Measurements from ENCODE around the gene TRIM7.

DNA sequence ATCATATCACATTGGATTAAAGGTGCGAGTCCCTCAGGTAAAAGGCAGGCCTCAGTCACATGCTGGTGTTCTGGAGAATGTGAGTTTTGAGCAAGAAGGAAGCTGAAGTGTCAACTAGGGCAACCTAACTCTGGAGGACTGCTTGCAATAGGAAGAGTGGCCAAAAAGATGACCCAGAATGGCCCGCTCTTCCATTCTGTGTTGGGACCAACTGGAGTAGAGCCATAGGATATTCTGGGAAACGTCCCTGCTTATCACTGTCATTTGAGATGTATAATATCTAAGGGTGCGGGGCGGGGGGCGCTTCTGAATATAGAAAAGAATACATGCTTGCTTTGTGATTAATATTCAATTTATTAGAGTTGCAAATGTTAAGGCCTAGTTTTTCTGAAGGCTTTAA, 7.1 kb upstream of the TRIM7 start:
- TF ChIP-seq EZH2 (IDR thresholded peaks at IDR 0.05; ENCODE audit: borderline replicate concordance, insufficient read depth, low read length, poor library complexity, severe bottlenecking) (no peak), EP300 (conservative IDR thresholded peaks at IDR 0.05; ENCODE audit: poor library complexity, severe bottlenecking) (no peak), TAF1 (IDR thresholded peaks at IDR 0.05; ENCODE audit: low read depth) (no peak), MXI1 (conservative IDR thresholded peaks at IDR 0.05; ENCODE audit: poor library complexity, severe bottlenecking) (no peak)
- TF ChIP-seq, protein P1, sequence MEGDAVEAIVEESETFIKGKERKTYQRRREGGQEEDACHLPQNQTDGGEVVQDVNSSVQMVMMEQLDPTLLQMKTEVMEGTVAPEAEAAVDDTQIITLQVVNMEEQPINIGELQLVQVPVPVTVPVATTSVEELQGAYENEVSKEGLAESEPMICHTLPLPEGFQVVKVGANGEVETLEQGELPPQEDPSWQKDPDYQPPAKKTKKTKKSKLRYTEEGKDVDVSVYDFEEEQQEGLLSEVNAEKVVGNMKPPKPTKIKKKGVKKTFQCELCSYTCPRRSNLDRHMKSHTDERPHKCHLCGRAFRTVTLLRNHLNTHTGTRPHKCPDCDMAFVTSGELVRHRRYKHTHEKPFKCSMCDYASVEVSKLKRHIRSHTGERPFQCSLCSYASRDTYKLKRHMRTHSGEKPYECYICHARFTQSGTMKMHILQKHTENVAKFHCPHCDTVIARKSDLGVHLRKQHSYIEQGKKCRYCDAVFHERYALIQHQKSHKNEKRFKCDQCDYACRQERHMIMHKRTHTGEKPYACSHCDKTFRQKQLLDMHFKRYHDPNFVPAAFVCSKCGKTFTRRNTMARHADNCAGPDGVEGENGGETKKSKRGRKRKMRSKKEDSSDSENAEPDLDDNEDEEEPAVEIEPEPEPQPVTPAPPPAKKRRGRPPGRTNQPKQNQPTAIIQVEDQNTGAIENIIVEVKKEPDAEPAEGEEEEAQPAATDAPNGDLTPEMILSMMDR (IDR thresholded peaks at IDR 0.05; ENCODE audit: poor library complexity, severe bottlenecking): no peak

Data from neural cell (in vitro differentiated cells).